HG03060 (cell line): ENCODE results near the gene MKKS.

Experiments used
- ATAC-seq: cut with Tn5 transposase; IDR thresholded peaks from one replicate; pipeline ENCODE4 v1.9.1; 2021; ENCODE audit warnings: low read depth, moderate number of reproducible peaks; ENCODE audit not compliant: unreplicated experiment

The MKKS gene

GRCh38 chr20:10371467-10371866, 62.6 kb downstream of the MKKS start:
- no peak for ATAC-seq

- no peak for ATAC-seq
These were observed 63.7 kb downstream of the MKKS start for GRCh38 chr20:10370091-10370887.

- ATAC-seq: no peak
These were observed 64.3 kb downstream of the MKKS start for GRCh38 chr20:10369723-10370090.

- ATAC-seq: no peak
These were observed 65.3 kb downstream of the MKKS start for GRCh38 chr20:10368702-10369041.

GRCh38 chr20:10367943-10368701, 65.9 kb downstream of the MKKS start:
- no peak for ATAC-seq

GRCh38 chr20:10367693-10367942, 66.4 kb downstream of the MKKS start:
- no peak for ATAC-seq

GRCh38 chr20:10366898-10367692, 66.9 kb downstream of the MKKS start:
- no peak for ATAC-seq

- no peak for ATAC-seq
These were observed 71.3 kb downstream of the MKKS start for GRCh38 chr20:10362674-10363073.

- ATAC-seq: no peak
These were observed 73.1 kb downstream of the MKKS start for GRCh38 chr20:10360878-10361277.

GRCh38 chr20:10359621-10360040, 74.4 kb downstream of the MKKS start:
- ATAC-seq: no peak

GRCh38 chr20:10357974-10358373, 76.0 kb downstream of the MKKS start:
- no peak for ATAC-seq

GRCh38 chr20:10357061-10357708, 76.8 kb downstream of the MKKS start:
- ATAC-seq: no peak

- ATAC-seq: no peak
These were observed 77.4 kb downstream of the MKKS start for GRCh38 chr20:10356628-10357027.

- ATAC-seq: no peak
These were observed 80.8 kb downstream of the MKKS start for GRCh38 chr20:10352934-10353824.
